ENCODE data around the gene MRPL37. TPM values are rescaled to one million over a fixed set of nuclear protein-coding genes. Genes with fewer than 3 reads are reported as not detected.

The MRPL37 gene
- total RNA-seq, 1 experiment from 2014 or later: 103 TPM

Other genes starting within 250 kb of the MRPL37 start
- not detected in 2 replicates for gene LDLRAD1, start 182.0 kb upstream of the MRPL37 start, total RNA-seq (2014; rRNA removed; shearing (Covaris generic))
- 535 and 546 TPM in 2 replicates for gene TMEM59, start 147.0 kb upstream of the MRPL37 start, total RNA-seq (2014; rRNA removed; shearing (Covaris generic))
- gene TCEANC2, start 146.6 kb upstream of the MRPL37 start, total RNA-seq (2014; rRNA removed; shearing (Covaris generic)): 2.7 and 3.9 TPM in 2 replicates
- not detected in 2 replicates for gene CDCP2, start 47.2 kb upstream of the MRPL37 start, total RNA-seq (2014; rRNA removed; shearing (Covaris generic))
- 4.5 and 5.0 TPM in 2 replicates for gene CYB5RL, start 137 bp upstream of the MRPL37 start, total RNA-seq (2014; rRNA removed; shearing (Covaris generic))
- gene SSBP3, start 206.2 kb downstream of the MRPL37 start, total RNA-seq (2014; rRNA removed; shearing (Covaris generic)): 3.7 and 5.1 TPM in 2 replicates

Measured in SK-MEL-5 (cell line).